Activated CD8-positive, alpha-beta memory T cell treated with anti-CD3 and anti-CD28 coated beads, Interleukin-2, amount 50 U/mL, for 1 hour (primary cell): ENCODE data around the gene BHLHE23.

ENCODE experiments used
- DNase-seq: peaks from one replicate; pipeline ENCODE4 v3.0.0-alpha.2; 2020; ENCODE audit errors: extremely low read depth

BHLHE23 gene

GRCh38 chr20:63006540-63007359 is at the start of gene BHLHE23:
TSS of gene BHLHE23 (minus strand) at chr20:63006964. CDS start at chr20:63006774, 190 bp downstream.
- no peak for DNase-seq

- DNase-seq: no peak
Observed at GRCh38 chr20:63055575-63056235, 48.9 kb upstream of the BHLHE23 start.

DNA sequence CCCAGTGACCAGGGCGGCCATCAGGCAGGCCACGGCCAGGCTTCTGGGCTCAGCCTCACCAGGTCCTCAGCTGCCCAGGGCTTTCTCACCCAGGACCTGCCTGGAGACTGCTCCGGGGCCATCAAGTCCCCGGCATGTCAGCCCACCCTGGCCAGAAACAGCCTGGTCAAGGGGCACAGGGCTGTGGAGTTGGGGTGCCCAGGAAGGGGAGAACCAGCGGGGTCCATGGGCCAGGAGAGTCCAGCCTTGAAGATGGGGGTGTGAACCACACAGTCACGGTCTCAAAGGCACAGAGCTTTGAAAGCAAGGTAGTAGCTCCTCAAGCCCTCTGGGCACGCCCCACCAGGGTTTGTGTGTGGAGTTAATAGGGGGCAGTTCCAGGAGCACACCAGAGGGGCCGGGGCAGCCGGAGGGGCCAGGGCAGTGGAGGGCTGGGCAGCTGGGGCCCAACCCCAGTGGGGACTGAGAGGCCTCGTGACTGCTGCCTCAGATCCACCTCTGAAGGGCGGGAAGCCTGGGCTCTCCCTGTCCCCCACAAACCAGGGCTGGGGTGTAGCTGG is 48.0 kb upstream of the BHLHE23 start:
- no peak for DNase-seq

DNA sequence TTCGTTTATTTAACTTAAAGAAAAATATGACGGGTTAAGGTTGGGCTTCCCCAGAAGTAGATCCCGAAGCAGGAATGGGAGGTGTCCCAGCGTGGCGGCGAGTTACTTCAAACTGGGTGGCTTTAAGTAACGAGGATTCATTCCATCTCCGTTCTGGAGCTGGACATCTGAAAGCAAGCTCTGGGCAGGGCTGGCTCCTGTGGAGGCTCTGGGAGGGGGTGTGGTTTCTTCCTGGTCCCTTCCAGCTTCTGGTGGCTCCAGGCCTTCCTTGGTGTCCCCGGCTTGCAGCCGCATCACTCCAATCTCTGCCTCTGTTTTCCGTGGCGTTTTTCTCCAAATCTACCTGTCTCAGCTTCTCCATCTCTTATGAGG is 47.3 kb upstream of the BHLHE23 start:
- no peak for DNase-seq

- no peak for DNase-seq
Observed at GRCh38 chr20:63053432-63054102, 46.8 kb upstream of the BHLHE23 start.

- DNase-seq: no peak
Observed at GRCh38 chr20:63052571-63053431, 46.0 kb upstream of the BHLHE23 start.

DNA sequence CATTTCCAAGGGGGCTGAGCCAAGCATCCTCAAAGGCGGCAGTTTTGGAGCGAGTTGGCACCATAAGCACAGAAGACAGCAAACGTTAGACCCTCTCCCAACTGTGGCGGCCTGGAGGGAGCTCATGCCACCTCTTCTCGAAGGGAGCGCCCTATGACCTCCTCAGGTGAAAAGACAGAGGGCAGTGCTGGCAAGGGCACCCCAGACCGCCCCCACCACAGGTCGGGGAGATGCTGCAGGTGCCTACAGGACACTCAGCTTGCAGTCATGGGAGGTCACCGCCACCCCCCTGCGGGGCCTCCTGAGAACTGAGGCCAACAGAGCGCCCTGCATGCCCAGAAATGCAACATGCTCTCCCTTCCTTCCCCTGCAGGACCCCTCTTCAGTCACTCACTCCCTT is 45.1 kb upstream of the BHLHE23 start:
- DNase-seq: no peak

DNA sequence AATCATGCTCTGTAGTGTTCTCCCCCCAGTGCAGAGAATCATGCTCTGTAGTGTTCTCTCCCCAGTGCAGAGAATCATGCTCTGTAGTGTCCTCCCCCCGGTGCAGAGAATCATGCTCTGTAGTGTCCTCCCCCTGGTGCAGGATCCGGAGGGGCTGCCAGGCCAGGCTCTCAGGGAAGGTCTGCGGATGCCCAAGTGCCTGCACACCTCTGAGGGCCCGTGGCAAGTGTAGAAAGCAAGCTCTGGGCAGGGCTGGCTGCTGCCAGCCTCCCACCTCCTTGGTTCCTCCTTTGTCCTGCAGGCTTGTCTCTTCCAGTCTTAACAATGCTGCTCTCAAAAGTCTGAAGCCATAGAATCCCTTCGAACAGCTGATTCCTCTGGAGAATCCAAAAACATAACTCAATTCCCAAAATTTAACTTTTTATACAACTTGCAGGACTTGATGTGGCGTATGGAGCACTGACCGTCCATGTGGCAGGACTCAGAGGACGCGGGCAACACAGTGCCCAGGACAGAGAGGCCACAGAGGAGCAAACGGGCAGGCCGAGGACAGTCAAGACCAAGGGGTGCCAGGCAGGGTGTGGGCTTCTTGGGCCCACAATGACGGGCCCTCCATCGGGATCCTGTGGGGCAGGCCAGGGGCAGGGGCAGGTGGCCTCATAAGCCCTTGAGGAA is 44.6 kb upstream of the BHLHE23 start:
- no peak for DNase-seq

DNA sequence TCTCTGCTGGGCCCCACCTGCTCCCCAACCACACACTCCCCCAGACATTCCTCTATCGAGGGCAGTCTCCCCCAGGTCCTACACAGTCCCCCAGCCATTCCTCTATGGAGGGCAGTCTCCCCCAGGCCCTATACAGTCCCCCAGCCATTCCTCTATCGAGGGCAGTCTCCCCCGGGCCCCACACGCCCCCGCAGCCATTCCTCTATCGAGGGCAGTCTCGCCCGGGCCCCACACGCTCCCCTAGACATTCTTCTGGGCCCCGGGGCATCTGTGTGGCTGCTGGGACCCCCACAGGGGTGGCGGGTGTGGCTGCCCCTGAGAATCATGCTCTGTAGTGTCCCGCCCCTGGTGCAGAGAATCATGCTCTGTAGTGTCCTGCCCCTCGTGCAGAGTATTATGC is 43.6 kb upstream of the BHLHE23 start:
- no peak for DNase-seq

DNA sequence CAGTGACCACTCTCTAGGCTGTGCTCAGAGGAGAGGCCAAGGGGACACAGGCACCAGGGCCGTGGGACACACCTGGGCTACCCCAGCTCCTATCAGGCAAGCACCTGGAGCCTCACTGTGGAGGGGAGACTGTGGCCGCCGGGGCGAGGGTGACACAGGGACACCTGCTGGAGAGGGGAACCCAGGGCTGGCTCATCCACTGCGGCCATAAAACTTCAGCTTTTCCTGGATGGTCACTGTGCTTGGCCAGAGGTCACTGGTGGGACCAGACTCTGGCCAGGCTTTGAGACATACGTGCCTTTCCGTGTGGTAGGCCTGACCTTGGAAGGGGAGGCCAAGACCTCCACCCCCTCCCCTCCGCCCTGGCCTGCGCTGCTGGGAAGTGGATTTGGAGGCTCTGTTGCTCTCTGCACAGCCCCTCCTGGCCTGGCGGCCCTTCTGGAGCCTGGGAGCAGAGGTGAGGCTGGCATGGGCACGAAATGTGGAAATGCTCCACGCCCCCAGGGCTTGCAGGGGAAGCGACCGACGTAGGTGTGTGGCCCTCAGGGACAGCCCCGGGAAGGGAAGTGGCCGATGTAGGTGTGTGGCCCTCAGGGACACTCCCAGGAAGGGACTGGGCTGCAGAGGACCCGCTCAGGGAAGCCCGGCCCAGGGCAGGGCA is 42.9 kb upstream of the BHLHE23 start:
- no peak for DNase-seq

DNA sequence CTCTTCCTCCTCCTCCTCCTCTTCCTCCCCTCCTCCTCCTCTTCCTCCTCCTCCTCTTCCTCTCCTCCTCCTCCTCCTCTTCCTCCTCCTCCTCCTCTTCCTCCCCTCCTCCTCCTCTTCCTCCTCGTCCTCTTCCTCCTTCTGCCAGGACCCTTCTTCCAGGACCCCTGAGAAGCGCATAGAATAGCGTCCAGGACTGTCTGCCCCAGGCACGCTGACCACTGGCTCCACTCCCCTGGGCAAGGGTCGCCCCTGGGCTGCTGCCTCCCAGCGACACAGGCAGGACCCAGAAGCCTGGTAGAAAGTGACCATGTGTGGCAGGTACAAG is 42.4 kb upstream of the BHLHE23 start:
- DNase-seq: no peak

- no peak for DNase-seq
Observed at GRCh38 chr20:63048516-63049190, 41.9 kb upstream of the BHLHE23 start.

GRCh38 chr20:63047946-63048345 is 41.2 kb upstream of the BHLHE23 start:
- DNase-seq: no peak

DNA sequence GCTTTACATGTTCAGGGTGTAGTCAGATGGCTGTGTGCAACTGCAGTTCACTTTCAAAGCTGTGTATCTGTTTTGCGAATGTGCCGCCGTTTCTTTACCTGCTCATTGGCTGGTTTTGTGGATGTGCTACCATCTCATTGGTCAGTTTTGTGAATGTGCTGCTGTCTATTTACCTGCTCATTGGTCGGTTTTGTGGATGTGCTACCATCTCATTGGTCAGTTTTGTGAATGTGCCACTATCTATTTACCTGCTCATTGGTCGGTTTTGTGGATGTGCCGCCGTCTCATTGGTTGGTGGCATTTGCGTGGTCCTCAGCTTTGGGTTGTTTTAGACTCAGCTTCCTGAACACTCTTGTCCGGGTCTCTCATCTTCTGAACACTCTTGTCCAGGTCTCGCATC is 40.5 kb upstream of the BHLHE23 start:
- no peak for DNase-seq

- DNase-seq: no peak
Observed at GRCh38 chr20:63046841-63047240, 40.1 kb upstream of the BHLHE23 start.

GRCh38 chr20:63045991-63046390 is 39.2 kb upstream of the BHLHE23 start:
- no peak for DNase-seq

- DNase-seq: no peak
Observed at GRCh38 chr20:63045401-63045800, 38.6 kb upstream of the BHLHE23 start.

DNA sequence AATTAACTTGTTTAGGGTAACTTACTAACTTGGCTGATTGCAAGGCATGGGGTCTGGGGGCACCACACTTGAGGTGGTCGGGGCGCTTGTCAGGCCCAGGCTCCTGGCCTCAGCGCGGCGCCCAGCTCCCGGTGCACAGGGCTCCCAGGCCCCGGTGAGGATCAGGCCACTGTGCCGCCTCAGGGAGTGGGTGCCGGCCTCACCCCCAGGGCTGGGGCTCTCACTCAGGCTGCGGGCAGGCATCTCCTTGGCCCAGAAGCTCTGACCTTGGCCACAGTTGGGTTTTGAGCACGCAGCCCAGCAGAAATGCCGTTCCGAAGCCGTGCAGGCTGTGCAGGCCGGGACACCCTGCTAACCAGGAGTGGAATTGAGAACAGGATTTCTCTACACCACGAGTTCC is 37.8 kb upstream of the BHLHE23 start:
- no peak for DNase-seq

DNA sequence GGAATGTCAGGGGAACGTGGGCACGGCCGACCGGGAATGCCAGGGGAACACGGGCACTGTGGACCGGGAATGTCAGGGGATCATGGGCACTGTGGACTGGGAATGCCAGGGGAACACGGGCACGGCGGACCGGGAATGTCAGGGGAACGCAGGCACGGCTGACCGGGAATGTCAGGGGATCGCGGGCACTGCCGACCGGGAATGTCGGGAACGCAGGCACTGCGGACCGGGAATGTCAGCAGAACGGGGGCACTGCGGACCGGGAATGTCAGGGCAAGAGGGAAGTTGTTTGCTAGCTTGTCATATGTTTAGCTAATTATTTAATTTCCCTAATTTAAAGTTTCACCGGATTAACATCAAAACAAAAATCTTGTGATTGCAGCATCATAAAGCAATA is 37.4 kb upstream of the BHLHE23 start:
- DNase-seq: no peak
